Esophagus muscularis mucosa (tissue), 3 donors: ENCODE data around the gene SASH1.

Experiments used
- POLR2A ChIP-seq: fragments of 450-650 bp; IDR thresholded peaks from one replicate; pipeline ENCODE4 v1.6.1; 2017; ENCODE audit warnings: antibody characterized with exemption, moderate library complexity, mild to moderate bottlenecking, low read depth
- POLR2AphosphoS5 ChIP-seq, 2 donors: sonication (generic); formaldehyde crosslinking; IDR thresholded peaks; one replicate each; pipeline ENCODE4 v1.6.1; 2017; ENCODE audit warnings: antibody characterized with exemption in 2 of 2
- TF ChIP-seq, protein P1 (sequence below), 3 experiments: fragments of 200-600 bp in 2 of 3; fragments of 450-650 bp in 1 of 3; sonication (generic) in 2 of 3; IDR thresholded peaks; one replicate each; pipeline ENCODE4 v1.5.1; 2017 to 2019; ENCODE audit warnings: antibody characterized with exemption in 3 of 3, mild to moderate bottlenecking in 2 of 3, moderate library complexity in 1 of 3

- TF ChIP-seq POLR2AphosphoS5 (IDR thresholded peaks at IDR 0.05) (no peak), POLR2A (no peak)
- TF ChIP-seq, protein P1, sequence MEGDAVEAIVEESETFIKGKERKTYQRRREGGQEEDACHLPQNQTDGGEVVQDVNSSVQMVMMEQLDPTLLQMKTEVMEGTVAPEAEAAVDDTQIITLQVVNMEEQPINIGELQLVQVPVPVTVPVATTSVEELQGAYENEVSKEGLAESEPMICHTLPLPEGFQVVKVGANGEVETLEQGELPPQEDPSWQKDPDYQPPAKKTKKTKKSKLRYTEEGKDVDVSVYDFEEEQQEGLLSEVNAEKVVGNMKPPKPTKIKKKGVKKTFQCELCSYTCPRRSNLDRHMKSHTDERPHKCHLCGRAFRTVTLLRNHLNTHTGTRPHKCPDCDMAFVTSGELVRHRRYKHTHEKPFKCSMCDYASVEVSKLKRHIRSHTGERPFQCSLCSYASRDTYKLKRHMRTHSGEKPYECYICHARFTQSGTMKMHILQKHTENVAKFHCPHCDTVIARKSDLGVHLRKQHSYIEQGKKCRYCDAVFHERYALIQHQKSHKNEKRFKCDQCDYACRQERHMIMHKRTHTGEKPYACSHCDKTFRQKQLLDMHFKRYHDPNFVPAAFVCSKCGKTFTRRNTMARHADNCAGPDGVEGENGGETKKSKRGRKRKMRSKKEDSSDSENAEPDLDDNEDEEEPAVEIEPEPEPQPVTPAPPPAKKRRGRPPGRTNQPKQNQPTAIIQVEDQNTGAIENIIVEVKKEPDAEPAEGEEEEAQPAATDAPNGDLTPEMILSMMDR (IDR thresholded peaks at IDR 0.05), result no peak
Measured at GRCh38 chr6:148500402-148500801, 157.8 kb downstream of the SASH1 start.
